Type B pancreatic cell (in vitro differentiated cells): Measurements from ENCODE around the gene TPCN2. TPM values are rescaled to one million over a fixed set of nuclear protein-coding genes. Genes with fewer than 3 reads are reported as not detected.

Source experiments
- DNase-seq: peaks from one replicate; pipeline ENCODE4 v3.0.0; 2021; ENCODE audit warnings: mixed read lengths; ENCODE audit not compliant: unreplicated experiment; ENCODE audit errors: extremely low spot score
- H3K27ac Mint-ChIP-seq: 2 replicates; pipeline ENCODE4 v1.8.0; 2021; ENCODE audit warnings: mild to moderate bottlenecking, mixed read lengths
- H3K27me3 Mint-ChIP-seq: 2 replicates; pipeline ENCODE4 v1.8.0; 2021; ENCODE audit warnings: mixed read lengths
- H3K36me3 Mint-ChIP-seq: 2 replicates; pipeline ENCODE4 v1.8.0; 2021; ENCODE audit warnings: mixed read lengths
- H3K4me1 Mint-ChIP-seq: one replicate; pipeline ENCODE4 v1.8.0; 2021; ENCODE audit warnings: mixed read lengths; ENCODE audit not compliant: unreplicated experiment
- H3K4me3 Mint-ChIP-seq: 2 replicates; pipeline ENCODE4 v1.8.0; 2021; ENCODE audit warnings: mild to moderate bottlenecking, mixed read lengths
- H3K9me3 Mint-ChIP-seq: 2 replicates; pipeline ENCODE4 v1.8.0; 2021; ENCODE audit warnings: mixed read lengths
- CTCF ChIP-seq: fragments of 200-600 bp; sonication (generic); conservative IDR thresholded peaks from 2 replicates; pipeline ENCODE4 v1.5.0; 2021; ENCODE audit warnings: antibody characterized with exemption, mild to moderate bottlenecking
- total RNA-seq: library from RNA; stranded (reverse); gene quantifications from 2 replicates; pipeline ENCODE4 v1.2.1, GENCODE V29; 2021; ENCODE audit warnings: low replicate concordance

Gene TPCN2
- total RNA-seq, 1 donor from 2014 or later: 19.5 TPM

GRCh38 chr11:69113226-69113625 lies 64.5 kb downstream of the TPCN2 start:
- peaks cover 5% of the 10 kb centered on the region for H3K9me3 Mint-ChIP-seq
- peaks cover 3% of the 10 kb centered on the region for H3K27me3 Mint-ChIP-seq
- H3K4me3 Mint-ChIP-seq: no peak overlapping the region
- no peak overlapping the region for H3K27ac Mint-ChIP-seq
- no peak for TF ChIP-seq CTCF
- H3K4me1 Mint-ChIP-seq: peaks cover 16% of the 10 kb centered on the region
- DNase-seq: no peak
- no peaks in the 10 kb centered on the region for H3K36me3 Mint-ChIP-seq

GRCh38 chr11:69113646-69114340 lies 65.1 kb downstream of the TPCN2 start:
- H3K9me3 Mint-ChIP-seq: peaks cover 5% of the 10 kb centered on the region
- peaks cover 3% of the 10 kb centered on the region for H3K27me3 Mint-ChIP-seq
- peaks cover 16% of the 10 kb centered on the region for H3K4me1 Mint-ChIP-seq
- no peak overlapping the region for H3K4me3 Mint-ChIP-seq
- DNase-seq: no peak
- H3K27ac Mint-ChIP-seq: no peak overlapping the region
- no peaks in the 10 kb centered on the region for H3K36me3 Mint-ChIP-seq
- no peak for TF ChIP-seq CTCF

DNA sequence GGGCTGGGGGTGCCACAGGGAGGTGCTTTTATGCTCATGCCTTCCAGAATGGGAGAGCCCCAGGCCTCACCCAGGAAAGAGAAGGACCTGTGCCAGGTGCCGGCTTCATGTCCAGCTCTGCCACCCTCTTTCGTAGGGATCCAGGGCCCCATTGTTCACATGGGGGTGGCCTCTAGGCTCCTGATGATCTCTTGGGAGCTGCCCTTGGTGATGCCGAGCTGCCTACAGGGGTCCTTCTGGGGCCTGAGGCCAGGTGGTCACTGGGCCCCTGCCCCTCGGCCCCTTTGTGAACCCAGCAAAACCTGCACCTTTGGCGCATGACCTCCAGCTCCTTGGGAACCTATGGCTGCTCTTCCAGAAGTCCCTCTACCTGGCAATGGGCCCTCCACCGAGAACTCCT lies 65.6 kb downstream of the TPCN2 start:
- Mint-ChIP-seq H3K36me3 (no peaks in the 10 kb centered on the region), H3K4me3 (no peak overlapping the region)

DNA sequence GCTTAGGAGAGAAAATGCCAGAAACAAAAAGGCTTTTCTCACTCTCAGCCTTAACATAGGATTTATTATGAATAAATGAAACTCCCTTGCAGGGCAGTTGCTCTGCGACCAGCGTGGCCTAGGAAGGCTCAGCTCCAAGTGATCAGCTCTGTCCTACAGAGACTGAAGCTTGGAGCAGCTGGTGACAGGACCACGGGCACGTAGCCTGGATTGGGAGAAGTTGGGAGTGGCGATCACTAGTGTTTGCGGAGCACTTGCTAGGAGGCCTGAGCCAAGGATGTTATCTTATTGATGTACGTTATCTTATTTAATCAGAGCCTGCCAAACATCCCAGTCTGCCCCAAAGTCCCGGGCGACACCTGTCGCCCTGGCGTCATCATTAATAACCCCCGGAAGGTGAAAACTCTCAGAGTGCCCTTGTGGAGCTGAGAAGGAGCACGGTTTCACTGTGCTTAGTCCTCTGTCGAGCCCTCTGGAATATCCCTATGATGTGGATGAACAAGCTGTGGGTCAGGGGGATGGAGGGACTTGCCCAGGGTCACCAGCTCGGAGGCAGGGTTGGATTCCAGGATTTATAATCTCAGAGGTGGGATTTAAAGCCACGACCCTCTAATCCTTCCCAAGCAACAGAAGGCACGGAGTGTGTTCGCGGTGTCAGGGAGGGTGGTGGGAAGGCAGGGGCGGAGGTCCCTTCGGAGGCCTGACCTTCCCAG lies 66.2 kb downstream of the TPCN2 start:
- peaks cover 5% of the 10 kb centered on the region for H3K9me3 Mint-ChIP-seq
- H3K4me3 Mint-ChIP-seq: no peak overlapping the region
- H3K36me3 Mint-ChIP-seq: no peaks in the 10 kb centered on the region
- no peak for TF ChIP-seq CTCF
- peaks cover 16% of the 10 kb centered on the region for H3K4me1 Mint-ChIP-seq
- no peak for DNase-seq
- H3K27me3 Mint-ChIP-seq: peaks cover 3% of the 10 kb centered on the region
- H3K27ac Mint-ChIP-seq: peak overlapping the region; percentile 56

More for the DNA sequence above, 65.6 kb downstream of the TPCN2 start:
- no peak for DNase-seq
- Mint-ChIP-seq H3K9me3 (peaks cover 5% of the 10 kb centered on the region), H3K27ac (no peak overlapping the region), H3K4me1 (peaks cover 16% of the 10 kb centered on the region), H3K27me3 (peaks cover 3% of the 10 kb centered on the region)
- TF ChIP-seq CTCF: no peak

DNA sequence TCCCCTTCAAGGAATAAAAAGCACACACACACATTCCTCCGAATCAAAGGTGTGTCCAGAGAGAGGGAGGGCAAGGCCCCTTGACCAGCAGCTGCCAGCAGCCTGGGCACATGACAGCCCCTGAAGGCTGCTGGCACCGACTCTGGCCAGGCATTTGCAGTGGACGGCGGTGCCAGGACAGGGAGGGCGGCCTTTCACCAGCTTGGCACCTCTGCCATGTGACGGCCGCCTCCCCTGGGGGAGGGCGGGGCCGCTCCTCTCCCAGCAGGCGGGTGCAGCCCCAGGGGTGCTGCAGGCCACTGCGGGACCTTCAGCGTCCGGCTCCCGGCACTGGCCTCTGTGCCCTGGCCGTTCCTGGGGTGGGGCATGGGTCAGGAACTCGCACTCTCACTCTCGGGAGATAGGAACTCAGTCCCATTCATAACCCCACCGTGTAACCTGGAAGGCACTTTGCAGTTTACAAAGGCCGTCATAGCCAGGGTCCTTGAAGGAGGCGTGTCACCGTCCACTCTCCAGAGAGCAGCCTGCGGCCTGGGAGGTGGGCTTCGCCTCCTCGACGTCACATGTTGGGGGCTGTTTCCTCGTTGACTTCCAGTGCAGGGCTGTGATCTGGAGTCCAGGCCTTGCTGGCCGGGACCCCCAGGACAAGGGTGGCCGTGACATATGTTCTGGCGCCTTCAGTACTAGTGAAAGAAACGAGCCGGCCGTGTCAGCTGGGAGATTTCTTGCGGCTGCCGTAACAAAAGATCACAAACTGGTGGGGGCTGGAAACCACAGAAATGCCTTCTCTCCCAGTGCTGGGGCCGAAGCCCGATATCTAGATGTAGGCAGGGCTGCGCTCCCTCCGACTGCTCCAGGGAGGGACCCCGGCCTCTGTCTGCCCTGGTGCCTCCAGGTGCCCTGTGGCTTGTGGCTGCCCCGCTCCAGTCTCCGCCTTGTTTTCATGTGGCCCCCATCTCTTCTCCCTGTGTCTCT lies 67.1 kb downstream of the TPCN2 start:
- no peak for TF ChIP-seq CTCF
- Mint-ChIP-seq H3K4me1 (peaks cover 16% of the 10 kb centered on the region), H3K4me3 (no peak overlapping the region), H3K36me3 (no peaks in the 10 kb centered on the region), H3K27me3 (peaks cover 3% of the 10 kb centered on the region), H3K9me3 (no peaks in the 10 kb centered on the region), H3K27ac (no peak overlapping the region)
- DNase-seq: no peak
